Measurements from ENCODE around the gene CCR5.
"Not testable (repeated sequence)": the region's sequence is repeated elsewhere in the genome, so short reads cannot be mapped to it uniquely, and the experiment has no call there.

Gene CCR5

DNA sequence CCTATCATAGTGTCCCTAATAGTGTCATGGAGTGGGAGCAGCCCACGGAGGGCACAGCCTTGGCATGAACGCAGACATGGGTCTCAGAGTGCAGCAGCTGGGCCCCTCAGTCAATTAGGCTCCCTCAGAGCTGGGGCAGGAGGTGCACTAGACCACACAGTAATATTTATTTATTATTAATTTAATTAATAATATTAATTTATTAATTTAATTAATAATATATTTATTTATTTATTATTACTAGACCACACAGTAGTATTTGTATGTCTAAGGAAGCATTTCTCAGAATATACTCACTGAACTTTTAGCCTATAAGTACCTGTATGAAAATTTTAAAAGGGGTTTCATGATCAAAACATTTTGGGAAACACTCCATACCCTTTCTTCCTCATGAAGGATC is 30.8 kb downstream of the CCR5 start (continued):
- TF ChIP-seq ZBTB44 (tag by site-specific recombination; IDR thresholded peaks at IDR 0.05) (no peak), RBAK (tag by site-specific recombination; IDR thresholded peaks at IDR 0.05) (no peak)
- TF ChIP-seq, protein P1, sequence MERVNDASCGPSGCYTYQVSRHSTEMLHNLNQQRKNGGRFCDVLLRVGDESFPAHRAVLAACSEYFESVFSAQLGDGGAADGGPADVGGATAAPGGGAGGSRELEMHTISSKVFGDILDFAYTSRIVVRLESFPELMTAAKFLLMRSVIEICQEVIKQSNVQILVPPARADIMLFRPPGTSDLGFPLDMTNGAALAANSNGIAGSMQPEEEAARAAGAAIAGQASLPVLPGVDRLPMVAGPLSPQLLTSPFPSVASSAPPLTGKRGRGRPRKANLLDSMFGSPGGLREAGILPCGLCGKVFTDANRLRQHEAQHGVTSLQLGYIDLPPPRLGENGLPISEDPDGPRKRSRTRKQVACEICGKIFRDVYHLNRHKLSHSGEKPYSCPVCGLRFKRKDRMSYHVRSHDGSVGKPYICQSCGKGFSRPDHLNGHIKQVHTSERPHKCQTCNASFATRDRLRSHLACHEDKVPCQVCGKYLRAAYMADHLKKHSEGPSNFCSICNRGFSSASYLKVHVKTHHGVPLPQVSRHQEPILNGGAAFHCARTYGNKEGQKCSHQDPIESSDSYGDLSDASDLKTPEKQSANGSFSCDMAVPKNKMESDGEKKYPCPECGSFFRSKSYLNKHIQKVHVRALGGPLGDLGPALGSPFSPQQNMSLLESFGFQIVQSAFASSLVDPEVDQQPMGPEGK (tag by site-specific recombination; IDR thresholded peaks at IDR 0.05), result no peak

- H3K27ac ChIP-seq (ENCODE audit: extremely low read depth, low read depth, low read length); POLR2A ChIA-PET; H3K36me3 ChIP-seq (ENCODE audit: control insufficient read depth in 2 of 2, insufficient read depth in 1 of 2, low read length in 2 of 2); H3K4me1 ChIP-seq (ENCODE audit: control insufficient read depth, insufficient read depth, low read length); H3K4me3 ChIP-seq (ENCODE audit: low read depth, low read length); H3K9me3 ChIP-seq (ENCODE audit: control insufficient read depth, insufficient read depth, low read depth, low read length): not testable (repeated sequence)
- CTCF ChIA-PET, result interaction anchor here (0.6 kb wide), 1 partner anchor 368 kb away, joined by 3 read pairs; no protein-coding TSS in a partner anchor
- TF ChIP-seq ZNF146 (tag by site-specific recombination; IDR thresholded peaks at IDR 0.05), result peak; percentile 82
Observed at GRCh38 chr3:46402902-46403301, 32.2 kb downstream of the CCR5 start.

- H3K4me3 ChIP-seq (ENCODE audit: low read depth, low read length), result no peak overlapping the region
- H3K9me3 ChIP-seq (ENCODE audit: control insufficient read depth, insufficient read depth, low read depth, low read length), result no peaks in the 10 kb centered on the region
- TF ChIP-seq ZNF211 (tag by site-specific recombination; IDR thresholded peaks at IDR 0.05; ENCODE audit: low read depth) (no peak), ZNF76 (tag by site-specific recombination; IDR thresholded peaks at IDR 0.05; ENCODE audit: borderline replicate concordance, low read depth) (no peak), GLIS2 (tag by site-specific recombination; IDR thresholded peaks at IDR 0.05) (no peak), ZNF777 (tag by site-specific recombination; IDR thresholded peaks at IDR 0.05; ENCODE audit: borderline replicate concordance) (no peak), ZNF121 (tag by site-specific recombination; IDR thresholded peaks at IDR 0.05) (no peak)
- TF ChIP-seq, protein P2, sequence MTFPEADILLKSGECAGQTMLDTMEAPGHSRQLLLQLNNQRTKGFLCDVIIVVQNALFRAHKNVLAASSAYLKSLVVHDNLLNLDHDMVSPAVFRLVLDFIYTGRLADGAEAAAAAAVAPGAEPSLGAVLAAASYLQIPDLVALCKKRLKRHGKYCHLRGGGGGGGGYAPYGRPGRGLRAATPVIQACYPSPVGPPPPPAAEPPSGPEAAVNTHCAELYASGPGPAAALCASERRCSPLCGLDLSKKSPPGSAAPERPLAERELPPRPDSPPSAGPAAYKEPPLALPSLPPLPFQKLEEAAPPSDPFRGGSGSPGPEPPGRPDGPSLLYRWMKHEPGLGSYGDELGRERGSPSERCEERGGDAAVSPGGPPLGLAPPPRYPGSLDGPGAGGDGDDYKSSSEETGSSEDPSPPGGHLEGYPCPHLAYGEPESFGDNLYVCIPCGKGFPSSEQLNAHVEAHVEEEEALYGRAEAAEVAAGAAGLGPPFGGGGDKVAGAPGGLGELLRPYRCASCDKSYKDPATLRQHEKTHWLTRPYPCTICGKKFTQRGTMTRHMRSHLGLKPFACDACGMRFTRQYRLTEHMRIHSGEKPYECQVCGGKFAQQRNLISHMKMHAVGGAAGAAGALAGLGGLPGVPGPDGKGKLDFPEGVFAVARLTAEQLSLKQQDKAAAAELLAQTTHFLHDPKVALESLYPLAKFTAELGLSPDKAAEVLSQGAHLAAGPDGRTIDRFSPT (tag by site-specific recombination; IDR thresholded peaks at IDR 0.05), result no peak
- ChIA-PET POLR2A (no interaction called here), CTCF (no interaction called here)
- no peaks in the 10 kb centered on the region for H3K4me1 ChIP-seq (ENCODE audit: control insufficient read depth, insufficient read depth, low read length)
- H3K36me3 ChIP-seq (ENCODE audit: control insufficient read depth in 2 of 2, insufficient read depth in 1 of 2, low read length in 2 of 2), result no peaks in the 10 kb centered on the region
- no peak overlapping the region for H3K27ac ChIP-seq (ENCODE audit: extremely low read depth, low read depth, low read length)
Observed at GRCh38 chr3:46405301-46406019, 34.7 kb downstream of the CCR5 start.

DNA sequence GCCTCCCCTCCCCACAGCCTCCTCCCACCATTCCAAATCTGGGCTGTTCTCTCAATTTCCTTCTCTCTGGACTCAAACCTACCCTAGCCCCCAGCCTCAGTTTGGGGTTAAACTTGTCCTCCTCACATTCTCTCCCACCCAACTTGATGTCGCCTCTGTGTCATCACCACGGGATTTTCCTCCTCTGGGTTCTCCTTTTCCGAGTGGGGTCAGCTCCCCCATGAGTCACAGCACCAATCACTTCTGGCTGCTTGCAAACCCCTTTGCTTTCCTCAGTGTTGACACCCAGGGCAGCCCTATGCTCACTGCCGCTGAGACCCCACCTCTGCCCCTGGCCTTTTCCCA is 35.7 kb downstream of the CCR5 start:
- no peak for TF ChIP-seq ZNF354C (tag by site-specific recombination; IDR thresholded peaks at IDR 0.05; ENCODE audit: borderline replicate concordance, low read depth)
- 0 out of 2 replicates have a peak, but pooled peaks have one; percentile 24 for TF ChIP-seq EGR2 (tag by site-specific recombination; IDR thresholded peaks at IDR 0.05; ENCODE audit: low read depth)
- no peak for TF ChIP-seq ZNF155 (tag by site-specific recombination; IDR thresholded peaks at IDR 0.05)
- H3K4me1 ChIP-seq (ENCODE audit: control insufficient read depth, insufficient read depth, low read length), result no peaks in the 10 kb centered on the region
- CTCF ChIA-PET, result no interaction called here
- POLR2A ChIA-PET, result no interaction called here
- no peaks in the 10 kb centered on the region for H3K9me3 ChIP-seq (ENCODE audit: control insufficient read depth, insufficient read depth, low read depth, low read length)
- H3K27ac ChIP-seq (ENCODE audit: extremely low read depth, low read depth, low read length), result no peak overlapping the region
- H3K36me3 ChIP-seq (ENCODE audit: control insufficient read depth in 2 of 2, insufficient read depth in 1 of 2, low read length in 2 of 2), result no peaks in the 10 kb centered on the region
- no peak overlapping the region for H3K4me3 ChIP-seq (ENCODE audit: low read depth, low read length)
